ENCODE measurements around the gene EFHC1. TPM values are rescaled to one million over a fixed set of nuclear protein-coding genes. Genes with fewer than 3 reads are reported as not detected.
A peak's percentile ranks its signal among the peaks of the same experiment; 100 is the strongest.

The EFHC1 gene
- total and polyA plus RNA-seq, 9 donors = 12.1 to 59.5 (median 23.5) TPM

DNA sequence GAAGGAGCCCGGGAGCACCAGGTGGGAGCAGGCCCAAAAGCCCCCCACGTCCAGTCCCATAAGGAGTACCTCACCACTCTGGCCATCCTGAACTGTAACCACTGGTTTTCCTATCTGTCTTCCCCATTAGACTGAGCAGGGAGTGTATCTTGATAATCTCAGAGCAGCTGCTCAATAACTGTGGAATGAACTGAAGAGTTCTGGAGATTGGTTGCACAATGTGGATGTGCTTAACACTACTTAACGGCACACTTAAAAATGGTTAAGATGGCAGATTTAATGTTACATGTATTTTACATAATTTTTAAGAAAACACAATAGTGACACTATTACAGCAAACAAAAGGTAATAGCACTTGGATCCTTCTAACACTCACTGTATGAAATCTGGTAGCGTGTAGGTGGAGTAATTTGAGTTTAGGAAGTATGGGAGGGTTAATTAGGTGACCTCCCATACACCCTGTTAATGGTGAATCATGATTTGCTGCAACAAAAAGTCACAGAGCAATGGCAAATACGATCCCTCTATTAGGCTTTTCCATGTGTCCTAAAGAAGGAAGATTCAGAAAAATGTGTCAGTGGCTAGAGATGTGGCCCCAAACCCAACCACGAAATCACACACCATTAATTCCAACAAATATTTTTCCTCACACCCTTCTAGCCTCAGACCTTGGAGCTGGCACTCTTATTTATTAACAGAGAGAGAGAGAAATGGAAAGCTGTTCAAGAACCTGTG lies 138.3 kb downstream of the EFHC1 start:
- WGBS, 3 donors = 55 to 65% (median 60%) methylated on average over 6 of the region's 6 CpGs

DNA sequence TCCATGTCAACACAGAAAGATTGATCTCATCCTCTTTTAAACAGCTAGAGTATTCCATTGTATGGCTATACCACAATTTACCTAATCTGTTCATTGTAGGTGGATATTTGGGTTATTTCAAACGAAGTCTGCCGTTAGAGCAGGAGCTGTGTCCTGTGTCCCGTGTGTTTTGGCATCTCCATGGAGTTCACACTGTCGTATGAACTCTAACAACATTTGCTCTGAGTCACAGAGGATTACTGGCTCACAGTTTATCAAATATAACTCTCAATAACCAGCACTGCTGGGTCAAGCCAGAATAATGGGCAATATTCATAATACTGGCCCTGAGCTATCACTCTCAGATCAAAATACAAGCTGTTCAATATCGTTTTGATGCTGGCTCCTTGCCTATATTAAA lies 140.3 kb downstream of the EFHC1 start:
- Histone ChIP-seq H3K9me3 (no peaks in the 10 kb centered on the region), H3K27ac (no peak overlapping the region), H3K4me3 (no peak overlapping the region), H3K27me3 (no peaks in the 10 kb centered on the region), H3K4me1 (ENCODE audit: insufficient read depth) (peaks cover 13% of the 10 kb centered on the region), H3K36me3 (no peaks in the 10 kb centered on the region)
- DNase-seq = no peak
- intact Hi-C loops (cut with DNase I) = no loop called here
- TF ChIP-seq POLR2A (IDR thresholded peaks at IDR 0.05) (no peak), EP300 (IDR thresholded peaks at IDR 0.05) (no peak)
- TF ChIP-seq, protein P1, sequence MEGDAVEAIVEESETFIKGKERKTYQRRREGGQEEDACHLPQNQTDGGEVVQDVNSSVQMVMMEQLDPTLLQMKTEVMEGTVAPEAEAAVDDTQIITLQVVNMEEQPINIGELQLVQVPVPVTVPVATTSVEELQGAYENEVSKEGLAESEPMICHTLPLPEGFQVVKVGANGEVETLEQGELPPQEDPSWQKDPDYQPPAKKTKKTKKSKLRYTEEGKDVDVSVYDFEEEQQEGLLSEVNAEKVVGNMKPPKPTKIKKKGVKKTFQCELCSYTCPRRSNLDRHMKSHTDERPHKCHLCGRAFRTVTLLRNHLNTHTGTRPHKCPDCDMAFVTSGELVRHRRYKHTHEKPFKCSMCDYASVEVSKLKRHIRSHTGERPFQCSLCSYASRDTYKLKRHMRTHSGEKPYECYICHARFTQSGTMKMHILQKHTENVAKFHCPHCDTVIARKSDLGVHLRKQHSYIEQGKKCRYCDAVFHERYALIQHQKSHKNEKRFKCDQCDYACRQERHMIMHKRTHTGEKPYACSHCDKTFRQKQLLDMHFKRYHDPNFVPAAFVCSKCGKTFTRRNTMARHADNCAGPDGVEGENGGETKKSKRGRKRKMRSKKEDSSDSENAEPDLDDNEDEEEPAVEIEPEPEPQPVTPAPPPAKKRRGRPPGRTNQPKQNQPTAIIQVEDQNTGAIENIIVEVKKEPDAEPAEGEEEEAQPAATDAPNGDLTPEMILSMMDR (IDR thresholded peaks at IDR 0.05) = no peak
- WGBS, 3 donors = 21 to 28% (median 25%) methylated on average over 5 of the region's 5 CpGs

More for the DNA sequence above, 138.3 kb downstream of the EFHC1 start:
- no peaks in the 10 kb centered on the region for H3K27me3 ChIP-seq
- intact Hi-C loops (cut with DNase I) = no loop called here
- H3K36me3 ChIP-seq = no peaks in the 10 kb centered on the region
- H3K4me3 ChIP-seq = no peak overlapping the region
- H3K9me3 ChIP-seq = no peaks in the 10 kb centered on the region
- TF ChIP-seq, protein P1 (IDR thresholded peaks at IDR 0.05) = no peak
- TF ChIP-seq EP300 (IDR thresholded peaks at IDR 0.05) = no peak
- TF ChIP-seq POLR2A (IDR thresholded peaks at IDR 0.05) = no peak
- H3K27ac ChIP-seq = peak overlapping the region in 1 of 2 donors; percentile 8
- DNase-seq = no peak
- peaks cover 13% of the 10 kb centered on the region for H3K4me1 ChIP-seq (ENCODE audit: insufficient read depth)

DNA sequence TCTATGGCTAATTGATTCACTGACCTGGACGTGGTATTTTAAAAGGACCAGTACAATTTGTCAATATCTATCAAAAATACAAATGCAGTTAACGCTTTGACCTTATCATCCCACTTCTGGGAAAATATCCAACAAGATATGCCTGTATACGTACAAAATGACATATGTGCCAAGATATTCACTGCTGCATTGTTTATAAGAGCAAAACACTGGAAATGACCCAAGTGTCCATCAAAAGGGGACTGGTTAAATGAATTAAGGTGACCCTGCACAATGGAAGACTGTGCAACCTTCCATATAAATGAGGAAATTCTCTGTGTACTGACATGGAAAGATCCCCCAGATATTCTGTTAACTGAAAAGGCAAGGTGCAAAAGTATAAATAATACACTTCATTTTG lies 142.8 kb downstream of the EFHC1 start:
- DNase-seq = no peak
- TF ChIP-seq, protein P1 (IDR thresholded peaks at IDR 0.05) = no peak
- TF ChIP-seq EP300 (IDR thresholded peaks at IDR 0.05) (no peak), POLR2A (IDR thresholded peaks at IDR 0.05) (no peak)
- no peaks in the 10 kb centered on the region for H3K9me3 ChIP-seq
- H3K4me3 ChIP-seq = no peak overlapping the region
- H3K36me3 ChIP-seq = no peaks in the 10 kb centered on the region
- intact Hi-C loops (cut with DNase I) = no loop called here
- WGBS, 3 donors = 46 to 65% (median 50%) methylated on average over 3 of the region's 3 CpGs
- no peaks in the 10 kb centered on the region for H3K27me3 ChIP-seq
- no peak overlapping the region for H3K27ac ChIP-seq
- H3K4me1 ChIP-seq (ENCODE audit: insufficient read depth) = peaks cover 17% of the 10 kb centered on the region

DNA sequence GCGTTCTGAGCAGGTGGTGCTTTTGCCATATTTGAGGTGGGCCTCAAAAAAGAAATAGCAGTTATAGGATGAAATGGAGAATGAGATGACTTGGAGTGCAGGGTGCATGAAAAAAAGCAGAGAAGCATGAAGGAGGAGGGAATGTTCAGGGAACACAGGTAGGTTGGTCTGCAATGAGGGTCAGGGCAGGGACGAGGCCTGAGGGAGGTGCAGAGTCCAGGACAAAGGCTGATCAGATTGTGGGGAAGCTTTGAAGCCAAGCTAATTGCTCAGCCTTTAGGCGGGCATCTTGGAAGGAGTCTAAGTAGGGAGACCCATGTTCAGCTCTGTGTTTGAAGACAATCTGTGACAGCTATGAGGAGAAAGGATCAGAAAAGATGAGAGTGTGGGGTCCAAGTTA lies 144.7 kb downstream of the EFHC1 start:
- peaks cover 17% of the 10 kb centered on the region for H3K4me1 ChIP-seq (ENCODE audit: insufficient read depth)
- WGBS, 3 donors = 91 to 93% (median 92%) methylated on average over 3 of the region's 3 CpGs
- H3K27me3 ChIP-seq = no peaks in the 10 kb centered on the region
- no peak overlapping the region for H3K4me3 ChIP-seq
- H3K27ac ChIP-seq = no peak overlapping the region
- DNase-seq = no peak
- TF ChIP-seq POLR2A (IDR thresholded peaks at IDR 0.05) (no peak), EP300 (IDR thresholded peaks at IDR 0.05) (no peak)
- TF ChIP-seq, protein P1 (IDR thresholded peaks at IDR 0.05) = no peak
- H3K36me3 ChIP-seq = no peaks in the 10 kb centered on the region
- H3K9me3 ChIP-seq = no peaks in the 10 kb centered on the region
- intact Hi-C loops (cut with DNase I) = loop anchor here in 1 of 4 donors (5.0 kb wide), 1 partner anchor 38 kb away; no protein-coding TSS in a partner anchor
